GM23338 (cell line): ENCODE measurements around the gene AGBL4.

Source experiments
- CTCF ChIP-seq, 2 experiments: fragments of 200-600 bp in 1 of 2; sonication (generic) in 1 of 2; conservative IDR thresholded peaks; 2 replicates each; pipeline versions ENCODE4 v1.5.1 to v1.6.1; 2016 to 2017; ENCODE audit warnings: antibody characterized with exemption in 2 of 2, low read depth in 2 of 2, mild to moderate bottlenecking in 2 of 2, moderate library complexity in 1 of 2
- ZNF114 ChIP-seq: fragments of 250-450 bp; sonication (Bioruptor Pico); IDR thresholded peaks from 2 replicates; pipeline ENCODE4 v1.5.0; 2020; ENCODE audit warnings: mild to moderate bottlenecking, moderate library complexity

- no peak for TF ChIP-seq ZNF114 (CRISPR knock-in tag)
- no peak for TF ChIP-seq CTCF (conservative IDR thresholded peaks at IDR 0.05; ENCODE audit: low read depth in 2 of 2)
Measured at GRCh38 chr1:48760857-48761256, 1262.9 kb downstream of the AGBL4 start.
